ENCODE measurements around the gene PEX5L.

DNA sequence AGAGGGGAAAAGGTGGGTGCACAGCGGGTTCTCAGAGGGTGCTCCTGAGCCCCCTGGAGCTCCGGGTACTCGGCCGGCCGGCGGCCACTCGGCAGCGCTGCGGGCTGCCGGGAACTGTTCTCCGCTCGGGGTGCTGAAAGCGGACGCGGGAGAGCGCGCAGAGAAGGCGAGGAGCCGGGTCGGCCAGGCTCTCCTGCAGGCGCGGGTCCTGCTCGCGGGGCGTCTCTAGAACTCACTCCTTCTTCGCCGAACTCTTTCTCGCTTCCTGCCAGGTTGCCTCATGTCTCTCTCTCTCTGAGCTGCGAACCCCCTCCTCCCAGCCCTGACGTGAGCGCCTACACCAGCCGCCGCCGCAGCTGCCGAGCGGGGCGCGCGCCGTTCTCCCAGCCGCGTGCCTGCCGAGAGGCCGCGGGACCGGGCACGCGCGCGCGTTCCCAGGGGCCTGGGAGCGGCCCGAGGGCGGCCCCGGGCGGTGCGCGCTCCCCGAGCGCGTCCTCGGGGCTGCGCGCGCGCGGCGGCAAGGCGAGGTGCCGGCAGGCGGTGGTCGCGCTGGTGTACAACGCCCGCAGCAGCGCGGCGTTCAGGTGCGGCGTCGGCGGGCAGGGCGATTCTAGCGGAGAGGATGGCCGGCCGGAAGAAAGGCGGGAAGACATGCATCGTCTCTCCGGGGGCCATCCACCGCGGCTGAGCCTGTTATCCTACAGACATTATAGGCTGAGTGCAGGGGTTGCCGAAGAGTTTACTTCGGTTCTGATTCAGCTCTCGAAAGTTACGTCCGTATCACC, at the start of gene PEX5L:
- TF ChIP-seq, protein P1, sequence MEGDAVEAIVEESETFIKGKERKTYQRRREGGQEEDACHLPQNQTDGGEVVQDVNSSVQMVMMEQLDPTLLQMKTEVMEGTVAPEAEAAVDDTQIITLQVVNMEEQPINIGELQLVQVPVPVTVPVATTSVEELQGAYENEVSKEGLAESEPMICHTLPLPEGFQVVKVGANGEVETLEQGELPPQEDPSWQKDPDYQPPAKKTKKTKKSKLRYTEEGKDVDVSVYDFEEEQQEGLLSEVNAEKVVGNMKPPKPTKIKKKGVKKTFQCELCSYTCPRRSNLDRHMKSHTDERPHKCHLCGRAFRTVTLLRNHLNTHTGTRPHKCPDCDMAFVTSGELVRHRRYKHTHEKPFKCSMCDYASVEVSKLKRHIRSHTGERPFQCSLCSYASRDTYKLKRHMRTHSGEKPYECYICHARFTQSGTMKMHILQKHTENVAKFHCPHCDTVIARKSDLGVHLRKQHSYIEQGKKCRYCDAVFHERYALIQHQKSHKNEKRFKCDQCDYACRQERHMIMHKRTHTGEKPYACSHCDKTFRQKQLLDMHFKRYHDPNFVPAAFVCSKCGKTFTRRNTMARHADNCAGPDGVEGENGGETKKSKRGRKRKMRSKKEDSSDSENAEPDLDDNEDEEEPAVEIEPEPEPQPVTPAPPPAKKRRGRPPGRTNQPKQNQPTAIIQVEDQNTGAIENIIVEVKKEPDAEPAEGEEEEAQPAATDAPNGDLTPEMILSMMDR (IDR thresholded peaks at IDR 0.05; ENCODE audit: low read length), result no peak
- no peak for TF ChIP-seq EZH2 (optimal IDR thresholded peaks at IDR 0.05; ENCODE audit: low read depth, low read length)

All from MM.1S (cell line).